Stomach smooth muscle (tissue), 2 donors: ENCODE data around the gene KNSTRN.

ENCODE experiments used
- H3K27ac ChIP-seq: one replicate; pipeline ENCODE4 v1.7.0; 2013; ENCODE audit warnings: mild to moderate bottlenecking, low read length, inconsistent platforms
- H3K27me3 ChIP-seq, 2 donors: one replicate each; pipeline ENCODE4 v1.7.0; 2013; ENCODE audit warnings: low read length in 2 of 2; ENCODE audit not compliant: insufficient read depth in 2 of 2, control insufficient read depth in 1 of 2
- H3K36me3 ChIP-seq, 2 donors: one replicate each; pipeline ENCODE4 v1.7.0; 2013; ENCODE audit warnings: low read length in 2 of 2; ENCODE audit not compliant: control insufficient read depth in 2 of 2, insufficient read depth in 2 of 2
- H3K4me1 ChIP-seq: one replicate; pipeline ENCODE4 v1.7.0; 2013; ENCODE audit warnings: low read length; ENCODE audit not compliant: control insufficient read depth, insufficient read depth
- H3K4me3 ChIP-seq, 2 donors: one replicate each; pipeline ENCODE4 v1.7.0; 2013; ENCODE audit warnings: low read length in 2 of 2
- H3K9ac ChIP-seq, 2 donors: one replicate each; pipeline ENCODE4 v1.7.0; 2013; ENCODE audit warnings: low read length in 2 of 2, mild to moderate bottlenecking in 1 of 2
- H3K9me3 ChIP-seq, 2 donors: one replicate each; pipeline ENCODE4 v1.7.0; 2013; ENCODE audit warnings: low read length in 2 of 2; ENCODE audit not compliant: control insufficient read depth in 2 of 2
- donor health status: healthy.
- donor health status: Pancreatic carcinoma.

Gene KNSTRN

DNA sequence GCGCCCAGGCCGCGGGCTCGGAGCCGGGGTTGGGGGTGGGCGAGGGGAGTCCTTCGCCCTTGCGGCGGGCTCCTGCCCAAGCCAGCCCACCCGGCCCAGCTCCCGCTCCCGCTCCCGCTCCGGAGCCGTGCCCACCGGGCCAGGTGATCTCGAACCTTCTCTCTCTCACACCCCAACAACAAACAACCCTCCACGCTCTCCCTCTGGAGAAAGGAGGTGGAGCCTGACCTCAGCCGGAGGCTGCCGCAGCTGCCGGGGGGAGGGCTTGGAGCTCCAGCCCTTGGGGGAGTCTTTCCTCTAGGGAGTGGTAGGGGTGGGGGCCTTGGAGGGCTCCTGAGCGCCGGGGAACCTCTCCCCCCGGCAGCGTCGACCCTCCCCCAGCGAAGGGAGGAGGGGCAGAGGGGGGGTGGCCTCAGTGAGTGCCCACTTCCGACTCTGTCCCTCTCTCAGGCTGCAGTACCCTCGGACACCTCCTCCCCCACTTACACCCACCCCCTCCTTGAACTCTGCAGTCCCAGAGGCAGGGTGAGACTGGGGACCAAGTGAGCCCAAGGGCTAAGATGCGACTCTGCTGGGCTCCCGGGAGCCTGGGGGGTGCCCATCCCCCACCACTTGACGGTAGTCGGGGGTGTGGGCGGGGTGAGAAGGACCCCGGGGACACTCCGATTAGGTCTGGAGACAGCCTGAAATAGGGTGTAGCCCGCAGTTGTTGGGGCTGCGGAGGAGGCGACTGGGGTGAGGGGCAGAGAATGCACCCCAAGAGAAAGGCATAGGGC is 53.8 kb downstream of the KNSTRN start:
- Histone ChIP-seq H3K4me3 (peak overlapping the region; percentile 48 to 69), H3K27me3 (peaks cover 6 to 13% of the 10 kb centered on the region in 2 donors), H3K36me3 (no peaks in the 10 kb centered on the region), H3K27ac (no peak overlapping the region), H3K9me3 (no peaks in the 10 kb centered on the region), H3K4me1 (peaks cover 28% of the 10 kb centered on the region), H3K9ac (peak overlapping the region; percentile 29 to 31)

GRCh38 chr15:40436892-40437751 is 54.6 kb downstream of the KNSTRN start:
- Histone ChIP-seq H3K27me3 (peaks cover 6 to 13% of the 10 kb centered on the region in 2 donors), H3K27ac (no peak overlapping the region), H3K9ac (no peak overlapping the region), H3K9me3 (no peaks in the 10 kb centered on the region), H3K4me1 (peaks cover 28% of the 10 kb centered on the region), H3K36me3 (no peaks in the 10 kb centered on the region), H3K4me3 (peak overlapping the region; percentile 48 to 69)

DNA sequence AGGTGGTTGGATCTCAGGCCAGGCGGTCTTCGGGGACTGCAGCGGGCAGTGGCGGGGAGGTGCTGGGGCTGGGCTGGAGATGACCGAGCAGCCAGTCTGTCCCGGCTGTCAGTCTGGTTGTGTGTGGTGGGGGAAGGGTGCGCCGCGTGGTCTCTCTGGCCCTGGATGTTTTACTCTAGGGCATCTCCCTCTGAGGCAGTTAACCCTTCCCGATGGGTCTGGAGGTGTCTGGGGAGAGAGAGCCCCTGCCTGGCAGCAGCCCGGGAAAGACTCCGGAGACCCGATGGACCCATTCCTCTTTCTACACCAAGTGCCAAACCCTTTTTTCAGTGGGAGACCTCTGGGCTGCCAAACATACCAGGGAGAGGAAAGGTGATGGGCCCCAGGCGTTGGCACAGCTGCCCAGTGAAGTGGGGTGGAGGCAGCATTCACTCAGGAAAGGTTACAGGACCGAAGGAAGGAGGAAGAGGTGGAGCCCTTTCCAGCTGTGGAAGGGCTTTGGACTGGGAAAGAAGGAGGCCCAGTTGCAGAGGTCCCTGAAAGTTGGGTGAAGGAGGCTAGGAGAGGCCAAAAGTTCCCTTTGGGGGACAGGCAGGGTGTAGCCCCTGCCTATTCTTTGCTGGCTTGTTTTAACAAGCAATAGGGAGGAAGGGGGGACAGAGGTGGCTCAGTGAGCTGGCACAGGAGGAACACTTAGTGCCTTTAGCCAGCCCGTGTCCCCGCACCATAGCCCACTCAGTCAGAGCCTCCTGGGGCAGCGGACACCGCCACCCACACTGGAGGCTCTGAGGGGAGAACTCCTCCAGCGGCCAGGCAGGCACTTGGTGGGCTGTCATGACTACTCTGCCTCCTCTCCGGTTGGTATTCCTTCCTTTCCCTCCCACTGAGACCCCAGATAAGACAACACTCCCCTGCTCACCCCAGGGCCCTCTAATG is 55.5 kb downstream of the KNSTRN start:
- Histone ChIP-seq H3K27me3 (peaks cover 6 to 13% of the 10 kb centered on the region in 2 donors), H3K9ac (no peak overlapping the region), H3K27ac (no peak overlapping the region), H3K4me1 (peaks cover 35% of the 10 kb centered on the region), H3K4me3 (no peak overlapping the region), H3K36me3 (no peaks in the 10 kb centered on the region), H3K9me3 (no peaks in the 10 kb centered on the region)

- Histone ChIP-seq H3K36me3 (no peaks in the 10 kb centered on the region), H3K27ac (no peak overlapping the region), H3K9ac (no peak overlapping the region), H3K4me3 (no peak overlapping the region), H3K4me1 (peaks cover 41% of the 10 kb centered on the region), H3K27me3 (peaks cover 6 to 13% of the 10 kb centered on the region in 2 donors), H3K9me3 (no peaks in the 10 kb centered on the region)
These were observed 56.2 kb downstream of the KNSTRN start for GRCh38 chr15:40438712-40439111.

- H3K27me3 ChIP-seq = peaks cover 6 to 13% of the 10 kb centered on the region in 2 donors
- no peaks in the 10 kb centered on the region for H3K9me3 ChIP-seq
- peak overlapping the region; percentile 18 for H3K27ac ChIP-seq
- H3K4me3 ChIP-seq = peak overlapping the region; percentile 72 to 78
- H3K9ac ChIP-seq = no peak overlapping the region
- H3K4me1 ChIP-seq = peaks cover 41% of the 10 kb centered on the region
- no peaks in the 10 kb centered on the region for H3K36me3 ChIP-seq
These were observed 57.0 kb downstream of the KNSTRN start for GRCh38 chr15:40439461-40439959.

DNA sequence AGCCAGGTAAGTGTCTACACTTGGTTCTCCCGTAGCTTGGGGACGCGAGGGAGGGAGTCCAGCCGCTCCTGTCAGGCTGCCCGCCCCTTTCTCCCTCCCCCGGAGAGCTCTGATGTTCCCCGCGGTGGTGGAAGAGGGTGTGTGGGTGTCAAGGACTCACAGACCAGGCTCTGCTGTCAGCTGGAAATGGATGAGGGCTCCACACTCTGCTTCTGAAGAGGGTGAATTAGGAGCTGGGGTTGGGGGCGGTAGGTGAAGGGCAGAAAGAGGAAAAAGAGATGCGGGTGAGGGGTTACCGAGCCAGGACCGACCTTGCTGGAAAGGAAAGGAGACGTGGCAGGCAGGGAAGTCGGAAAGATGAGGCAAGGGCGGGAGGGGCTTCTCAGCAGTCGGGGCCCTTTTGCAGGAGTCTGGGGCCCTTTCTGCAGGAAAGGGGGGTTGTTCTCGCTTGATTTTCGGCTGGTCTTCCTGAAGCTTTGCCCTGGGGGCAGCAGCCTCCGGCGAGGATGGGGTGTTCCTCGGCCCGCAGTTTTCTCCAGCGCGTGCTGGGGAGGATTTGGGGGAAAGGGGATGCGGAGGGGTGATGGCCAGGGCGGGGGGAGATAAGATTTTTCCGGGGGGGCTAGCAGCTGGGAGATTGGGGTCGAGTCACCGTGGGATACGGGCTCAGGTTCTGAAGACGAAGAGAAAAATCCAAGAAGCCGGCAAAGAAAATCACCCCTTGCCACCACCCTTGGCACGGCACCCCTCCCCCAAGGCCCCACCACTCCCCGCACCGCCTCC is 57.6 kb downstream of the KNSTRN start:
- Histone ChIP-seq H3K9ac (peak overlapping the region; percentile 60 to 69), H3K36me3 (no peaks in the 10 kb centered on the region), H3K27me3 (peaks cover 6 to 11% of the 10 kb centered on the region in 2 donors)

DNA sequence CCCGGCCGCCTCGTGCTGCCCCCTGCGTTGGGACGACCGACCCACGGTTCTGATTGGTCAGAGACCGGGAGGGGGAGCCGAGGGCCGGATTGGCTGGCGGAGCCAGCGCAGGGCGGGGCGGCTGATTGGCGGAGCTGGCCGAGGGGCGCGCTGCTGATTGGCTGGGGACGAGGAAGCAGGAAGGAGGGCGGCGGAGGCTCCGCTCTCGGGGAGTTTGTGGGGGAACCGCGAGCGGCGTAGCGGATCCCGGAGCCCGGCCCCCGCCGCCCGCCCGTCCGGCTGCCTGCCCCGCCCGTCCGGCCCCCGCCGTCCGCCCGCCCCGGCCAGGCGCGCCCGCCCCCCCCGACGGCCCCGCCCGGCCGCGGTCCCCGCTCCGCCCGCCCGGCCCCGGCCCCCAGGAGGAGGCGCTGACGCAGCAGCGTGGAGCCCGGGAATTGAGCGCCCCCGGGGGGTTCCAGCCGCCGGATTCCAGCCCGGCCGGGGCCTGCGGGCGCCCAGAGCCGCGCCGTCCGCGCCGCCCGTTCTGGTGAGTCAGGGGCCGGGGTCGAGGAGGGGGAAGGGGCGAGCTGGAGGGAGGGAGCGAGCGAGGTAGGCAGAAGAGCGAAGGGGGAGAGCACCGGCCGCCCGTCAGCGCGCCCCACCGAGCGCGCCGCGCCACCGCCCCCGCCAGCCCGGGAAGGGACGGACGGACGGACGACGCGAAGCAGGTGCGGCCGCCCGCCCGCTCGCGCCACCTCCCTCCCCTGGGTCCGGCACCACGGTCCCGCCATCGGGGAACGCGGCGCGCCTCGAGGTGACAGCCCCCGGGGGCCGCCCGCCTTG is 58.4 kb downstream of the KNSTRN start, which contains the start of gene BAHD1:
Gene BAHD1, plus strand, starts transcription at position 211 of the 822 bp plus-strand sequence. CDS start 17,512 bp downstream, outside the sequence.
- Histone ChIP-seq H3K4me3 (peak within 1 kb of the TSS; percentile 72 to 78), H3K9ac (peak within 1 kb of the TSS; percentile 61 to 69), H3K27ac (peak within 1 kb of the TSS; percentile 18), H3K9me3 (no peaks in the 10 kb centered on the region), H3K36me3 (no peaks in the 10 kb centered on the region), H3K4me1 (peaks cover 40% of the 10 kb centered on the region), H3K27me3 (peaks cover 6% of the 10 kb centered on the region in 2 donors)

More for the DNA sequence above, 57.6 kb downstream of the KNSTRN start:
- Histone ChIP-seq H3K9me3 (no peaks in the 10 kb centered on the region), H3K4me1 (peaks cover 41% of the 10 kb centered on the region), H3K4me3 (peak overlapping the region; percentile 72 to 78), H3K27ac (peak overlapping the region; percentile 18)

GRCh38 chr15:40441565-40442531 is 59.3 kb downstream of the KNSTRN start:
- Histone ChIP-seq H3K9ac (peak overlapping the region; percentile 55 to 61), H3K27ac (peak overlapping the region; percentile 18)

More at GRCh38 chr15:40441565-40442531, 59.3 kb downstream of the KNSTRN start:
- Histone ChIP-seq H3K4me3 (peak overlapping the region; percentile 62 to 78), H3K27me3 (peaks cover 4 to 6% of the 10 kb centered on the region in 2 donors), H3K36me3 (no peaks in the 10 kb centered on the region), H3K9me3 (no peaks in the 10 kb centered on the region), H3K4me1 (peaks cover 33% of the 10 kb centered on the region)
